Testis (tissue), 3 donors: ENCODE measurements around the gene MATK. TPM values are rescaled to one million over a fixed set of nuclear protein-coding genes. Genes with fewer than 3 reads are reported as not detected.

Experiments
- DNase-seq: peaks from one replicate; pipeline ENCODE4 v3.0.0-alpha.2; 2019
- H3K27ac ChIP-seq, 2 donors: fragments of 200-600 bp; sonication (generic); one replicate each; pipeline ENCODE4 v1.5.1; 2019
- H3K27me3 ChIP-seq: fragments of 200-600 bp; sonication (generic); one replicate; pipeline ENCODE4 v1.5.1; 2019
- H3K36me3 ChIP-seq: fragments of 200-600 bp; sonication (generic); one replicate; pipeline ENCODE4 v1.5.1; 2017; ENCODE audit warnings: low read depth; ENCODE audit errors: missing control alignments
- H3K4me1 ChIP-seq: fragments of 200-600 bp; sonication (generic); one replicate; pipeline ENCODE4 v1.5.1; 2019
- H3K4me3 ChIP-seq, 2 donors: fragments of 200-600 bp; sonication (generic); one replicate each; pipeline ENCODE4 v1.5.1; 2017 to 2019
- H3K9me3 ChIP-seq: fragments of 200-600 bp; sonication (generic); one replicate; pipeline ENCODE4 v1.5.1; 2017
- CTCF ChIP-seq, 3 experiments: fragments of 450-650 bp in 2 of 3; fragments of 200-600 bp in 1 of 3; sonication (generic) in 1 of 3; IDR thresholded peaks; one replicate each; pipeline ENCODE4 v1.5.1; 2016 to 2019; ENCODE audit warnings: antibody characterized with exemption in 3 of 3, mild to moderate bottlenecking in 2 of 3, moderate library complexity in 1 of 3
- POLR2A ChIP-seq: fragments of 450-650 bp; IDR thresholded peaks from one replicate; pipeline ENCODE4 v1.6.1; 2017; ENCODE audit warnings: antibody characterized with exemption, mild to moderate bottlenecking, moderate library complexity
- whole genome bisulfite sequencing, 2 donors: methylation state at CpG; one replicate each; pipeline ENCODE4 v1.1.5; 2018; 5-methylcytosine and 5-hydroxymethylcytosine counted together
- intact Hi-C: fragments of 100-400 bp; cut with DNase I; formaldehyde crosslinking; loops from one replicate; pipeline ENCODE4 v1.15.1; 2023; ENCODE audit warnings: low total_unique reads
- polyA plus RNA-seq: library from polyadenylated mRNA; stranded (reverse); fragments of 350-450 nt; fragmentation: Illumina TruSeq; extraction: RNeasy Lipid Tissue Mini Kit (QIAGEN cat#74804); gene quantifications from one replicate; pipeline ENCODE4 v1.2.3, GENCODE V29; 2014; ENCODE audit warnings: low read depth, low replicate concordance; ENCODE audit not compliant: insufficient read depth
- total RNA-seq, 2 donors: library from RNA; depleted of rRNA; stranded (reverse); fragments of >200 nt; gene quantifications; one replicate each; pipeline ENCODE4 v1.2.3, GENCODE V29; 2016

MATK gene
- total and polyA plus RNA-seq, 3 donors from 2014 or later: 6.0 to 10.1 (median 10.1) TPM

DNA sequence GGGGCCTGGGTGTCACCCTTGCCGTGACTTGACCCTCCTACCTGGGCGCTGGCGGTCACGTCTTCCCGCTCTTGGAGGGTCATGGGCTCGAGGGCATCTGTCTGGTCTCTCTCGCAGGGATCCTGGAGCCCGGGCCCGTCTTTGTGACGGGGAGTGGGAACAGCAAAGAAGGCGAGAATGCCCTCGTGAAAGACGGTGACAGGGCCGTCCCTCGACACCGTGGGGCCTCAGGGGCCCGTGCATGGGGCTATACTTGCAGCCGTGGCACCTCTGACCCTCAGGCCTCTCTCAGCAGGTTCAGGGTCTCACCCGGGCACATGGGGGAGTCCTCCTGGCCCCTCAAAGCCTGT lies 20.9 kb upstream of the MATK start:
- WGBS, 2 donors: 74 to 96% methylated on average over 4 to 19 of the region's 19 CpGs
- intact Hi-C loops: no loop called here

GRCh38 chr19:3805859-3806258 lies 19.7 kb upstream of the MATK start:
- no peak for DNase-seq
- intact Hi-C loops: no loop called here
- H3K36me3 ChIP-seq: no peaks in the 10 kb centered on the region
- 88 to 95% methylated on average over 24 to 29 of the region's 29 CpGs for WGBS, 2 donors
- H3K27me3 ChIP-seq: no peaks in the 10 kb centered on the region
- H3K4me3 ChIP-seq: no peak overlapping the region
- no peaks in the 10 kb centered on the region for H3K9me3 ChIP-seq
- TF ChIP-seq POLR2A (no peak), CTCF (IDR thresholded peaks at IDR 0.05) (no peak)
- no peak overlapping the region for H3K27ac ChIP-seq
- no peaks in the 10 kb centered on the region for H3K4me1 ChIP-seq

More for the DNA sequence above, 20.9 kb upstream of the MATK start:
- Histone ChIP-seq H3K27ac (no peak overlapping the region), H3K27me3 (no peaks in the 10 kb centered on the region), H3K4me1 (no peaks in the 10 kb centered on the region), H3K9me3 (no peaks in the 10 kb centered on the region), H3K36me3 (no peaks in the 10 kb centered on the region), H3K4me3 (no peak overlapping the region)
- no peak for DNase-seq
- TF ChIP-seq CTCF (IDR thresholded peaks at IDR 0.05) (no peak), POLR2A (no peak)

DNA sequence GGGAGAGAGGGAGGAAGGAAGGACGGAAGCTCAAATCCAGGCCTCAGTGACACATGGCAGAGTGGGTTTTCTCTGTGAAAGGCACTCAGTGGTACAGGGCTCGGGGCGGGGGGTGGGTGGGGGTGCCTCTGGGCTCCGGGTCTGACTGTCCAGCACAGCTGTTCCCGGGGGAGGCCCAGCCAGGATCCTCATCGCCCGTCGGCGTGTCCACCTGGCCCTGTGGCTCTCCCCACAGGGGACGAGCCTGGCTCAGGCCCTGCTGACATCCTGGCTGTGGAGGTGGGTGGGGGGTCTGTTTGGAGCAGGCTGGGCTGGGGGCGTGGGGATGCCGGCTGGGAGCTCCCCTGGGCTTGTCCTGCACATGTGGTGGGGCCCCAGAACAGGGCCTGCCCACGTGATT lies 18.2 kb upstream of the MATK start:
- no peak for DNase-seq
- Histone ChIP-seq H3K4me3 (no peak overlapping the region), H3K36me3 (no peaks in the 10 kb centered on the region), H3K4me1 (no peaks in the 10 kb centered on the region), H3K9me3 (no peaks in the 10 kb centered on the region), H3K27me3 (no peaks in the 10 kb centered on the region), H3K27ac (no peak overlapping the region)
- 68 to 72% methylated on average over 6 to 13 of the region's 13 CpGs for WGBS, 2 donors
- no peak for TF ChIP-seq CTCF (IDR thresholded peaks at IDR 0.05)
- TF ChIP-seq POLR2A: no peak
- intact Hi-C loops: no loop called here

- no peak for TF ChIP-seq CTCF (IDR thresholded peaks at IDR 0.05)
- Histone ChIP-seq H3K4me1 (no peaks in the 10 kb centered on the region), H3K9me3 (no peaks in the 10 kb centered on the region), H3K36me3 (no peaks in the 10 kb centered on the region), H3K27me3 (no peaks in the 10 kb centered on the region), H3K4me3 (no peak overlapping the region), H3K27ac (no peak overlapping the region)
- intact Hi-C loops: no loop called here
- WGBS, 2 donors: 68 to 74% methylated on average over 10 of the region's 10 CpGs
- DNase-seq: no peak
Measured at GRCh38 chr19:3803986-3804385, 17.8 kb upstream of the MATK start.

DNA sequence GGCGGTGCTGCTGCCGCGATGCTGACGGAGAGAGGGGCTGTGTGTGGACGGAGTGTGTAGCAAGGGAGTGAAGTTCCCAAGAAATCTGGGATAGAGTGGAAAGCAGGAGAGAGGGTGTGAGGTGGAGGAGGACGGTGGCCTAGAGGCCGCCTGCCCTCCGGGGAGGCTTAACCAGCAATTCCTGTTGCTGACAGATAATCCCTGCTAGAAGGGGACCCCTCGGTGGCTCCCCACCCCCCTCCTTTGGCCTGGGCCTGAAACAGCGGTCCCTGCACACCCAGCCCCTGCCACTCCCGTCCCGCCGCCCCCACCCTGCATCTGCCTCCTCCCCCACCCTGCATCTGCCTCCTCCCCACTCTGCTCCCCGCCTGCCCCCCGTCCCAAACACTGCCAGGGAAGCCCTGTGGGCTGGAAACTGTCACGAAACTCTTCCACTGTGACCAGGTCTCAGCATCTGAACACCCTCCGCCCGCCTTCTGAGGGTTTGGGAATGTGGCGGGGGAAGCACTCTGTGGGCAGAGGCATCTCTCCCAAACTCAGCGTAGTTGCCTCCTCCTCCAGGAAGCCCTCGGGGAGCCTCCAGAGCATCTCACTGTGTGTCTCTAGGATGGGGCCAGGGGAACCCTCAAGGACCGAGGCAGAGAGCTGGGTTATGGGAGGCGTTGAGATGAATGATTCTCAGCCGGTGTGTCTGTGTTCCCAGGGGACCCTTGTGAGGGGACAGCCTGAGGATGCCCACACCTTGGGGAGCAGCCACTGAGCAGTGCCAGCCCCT lies 17.1 kb upstream of the MATK start:
- no peak overlapping the region for H3K4me3 ChIP-seq
- WGBS, 2 donors: 73 to 85% methylated on average over 13 to 24 of the region's 24 CpGs
- H3K27ac ChIP-seq: no peak overlapping the region
- H3K9me3 ChIP-seq: no peaks in the 10 kb centered on the region
- H3K4me1 ChIP-seq: no peaks in the 10 kb centered on the region
- DNase-seq: no peak
- H3K36me3 ChIP-seq: no peaks in the 10 kb centered on the region
- H3K27me3 ChIP-seq: no peaks in the 10 kb centered on the region
- TF ChIP-seq POLR2A (no peak), CTCF (IDR thresholded peaks at IDR 0.05) (no peak)
- intact Hi-C loops: no loop called here
